GF-D8 (cell line): ENCODE measurements around the gene TMA7.

Experiments used
- DNase-seq: peaks from one replicate; lab custom pipeline; 2025; lab: John Stamatoyannopoulos, UW

TMA7 gene

DNA sequence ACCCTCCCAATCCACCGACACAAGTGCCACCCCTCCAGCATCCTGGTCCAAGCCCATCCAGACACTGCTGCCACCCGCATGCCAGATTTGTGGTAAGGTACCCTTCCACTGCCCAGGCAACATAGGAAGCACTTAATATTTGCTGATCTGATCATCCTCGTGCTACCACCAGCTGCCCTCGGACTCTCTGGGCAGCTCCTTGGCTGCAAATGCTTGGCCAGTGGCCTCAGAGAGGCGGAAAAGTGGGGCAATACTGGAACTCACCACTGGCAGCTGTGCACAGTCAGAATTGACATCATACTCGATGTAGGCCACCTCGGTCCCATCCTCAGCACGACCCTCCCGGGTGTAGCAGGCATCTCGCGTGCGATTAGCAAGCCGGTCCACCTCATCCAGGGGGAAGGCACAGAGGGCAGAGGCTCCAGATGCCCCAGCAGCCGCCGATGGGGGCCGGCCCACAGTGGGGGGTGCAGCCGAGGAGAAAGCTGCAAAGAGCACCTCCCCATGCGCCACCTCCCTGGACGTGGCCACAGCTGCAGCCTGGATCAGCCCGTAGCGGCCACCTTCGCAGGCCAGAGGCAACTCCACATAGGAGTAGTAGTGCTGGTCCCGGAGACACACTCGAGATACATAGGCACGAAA lies 16.7 kb upstream of the TMA7 start:
- no peak for DNase-seq

DNA sequence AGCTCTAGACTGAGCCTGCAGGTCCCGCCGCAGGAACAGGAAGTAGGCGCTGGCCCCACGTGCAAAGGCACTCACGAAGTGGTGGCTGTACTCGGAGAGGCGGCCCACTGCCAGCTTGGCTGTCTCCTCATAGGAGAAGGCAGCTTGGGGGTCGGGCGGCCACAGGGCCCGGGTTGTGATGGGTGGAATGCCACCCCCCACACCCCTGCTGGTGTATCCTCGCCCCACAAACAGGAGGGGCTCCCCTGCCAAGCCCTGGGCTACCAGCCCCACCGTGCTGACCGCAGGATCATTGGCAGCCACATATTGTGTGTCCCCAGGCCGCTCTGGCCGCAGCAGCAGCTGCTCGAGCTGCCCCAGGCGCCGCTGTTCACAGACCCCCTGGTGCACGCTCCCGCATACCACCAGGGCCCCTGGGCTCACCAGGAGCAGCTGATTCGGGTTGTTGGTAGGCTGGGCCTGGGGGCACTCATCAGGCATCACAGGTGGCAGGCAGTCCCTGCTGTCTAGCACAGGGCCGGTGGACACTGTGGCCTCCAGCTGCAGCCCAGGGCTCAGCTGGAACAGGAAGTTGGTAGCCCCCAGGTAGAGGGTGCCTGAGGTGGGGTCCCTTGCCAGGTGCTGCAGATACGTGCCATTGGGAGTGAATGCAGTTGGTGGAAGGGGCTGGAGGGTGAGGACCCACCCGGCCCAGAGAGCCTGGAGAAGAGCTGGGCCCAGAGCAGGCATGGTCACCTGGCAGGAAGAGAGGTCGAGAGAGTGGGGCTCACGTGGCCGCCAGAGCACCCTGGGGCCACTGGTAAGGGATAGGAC lies 16.0 kb upstream of the TMA7 start:
- no peak for DNase-seq

DNA sequence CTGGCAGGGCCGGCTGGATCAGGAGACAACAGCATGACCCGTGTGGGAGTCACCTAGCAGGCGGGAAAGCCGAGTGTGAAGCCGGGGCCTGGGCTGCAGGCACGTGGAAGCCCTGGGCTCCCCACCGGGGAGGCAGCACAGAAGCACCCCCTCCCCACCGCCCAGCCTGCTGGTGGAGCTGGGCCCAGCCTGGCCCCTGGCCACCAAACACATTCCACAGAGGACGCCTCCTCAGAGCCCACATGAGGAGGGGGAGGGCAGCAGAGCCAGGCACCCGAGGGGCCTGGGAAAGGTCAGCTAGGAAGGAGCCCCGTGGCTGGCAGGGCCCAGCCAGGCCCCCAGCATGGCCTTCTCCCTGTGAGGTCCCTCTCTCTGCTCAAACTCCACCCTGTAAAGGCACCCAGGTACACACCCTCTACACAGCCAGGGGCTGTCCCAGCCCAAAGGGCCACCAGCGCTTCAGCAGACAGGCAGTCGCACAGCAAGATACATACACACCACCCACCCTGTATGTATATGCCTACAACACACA lies 14.7 kb upstream of the TMA7 start:
- DNase-seq, result no peak

DNA sequence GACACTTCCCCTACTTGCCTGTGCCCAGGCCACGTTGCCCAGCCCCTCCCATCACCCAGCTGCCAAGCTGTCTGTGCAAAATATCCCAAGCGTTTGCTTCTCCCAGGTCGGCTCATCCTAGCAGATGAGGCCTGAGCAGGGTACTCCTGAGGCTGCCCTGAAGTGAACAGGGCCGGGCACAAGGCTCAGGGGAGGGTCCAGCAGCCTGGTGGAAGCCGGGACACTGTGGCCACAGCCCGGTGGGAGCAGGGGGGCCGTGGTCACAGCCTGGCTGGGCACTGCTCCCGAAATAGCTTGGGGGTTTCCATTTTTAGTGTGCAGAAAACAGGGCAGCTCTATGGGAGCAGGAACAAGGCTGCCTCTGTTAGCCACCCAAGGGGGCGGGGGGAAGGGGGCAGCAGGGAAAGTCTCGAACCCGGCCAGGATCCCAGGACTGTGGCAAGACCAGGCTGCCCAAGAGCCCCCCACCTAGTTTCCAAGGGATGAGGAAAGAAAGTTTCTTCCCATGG lies 13.6 kb upstream of the TMA7 start:
- no peak for DNase-seq

DNA sequence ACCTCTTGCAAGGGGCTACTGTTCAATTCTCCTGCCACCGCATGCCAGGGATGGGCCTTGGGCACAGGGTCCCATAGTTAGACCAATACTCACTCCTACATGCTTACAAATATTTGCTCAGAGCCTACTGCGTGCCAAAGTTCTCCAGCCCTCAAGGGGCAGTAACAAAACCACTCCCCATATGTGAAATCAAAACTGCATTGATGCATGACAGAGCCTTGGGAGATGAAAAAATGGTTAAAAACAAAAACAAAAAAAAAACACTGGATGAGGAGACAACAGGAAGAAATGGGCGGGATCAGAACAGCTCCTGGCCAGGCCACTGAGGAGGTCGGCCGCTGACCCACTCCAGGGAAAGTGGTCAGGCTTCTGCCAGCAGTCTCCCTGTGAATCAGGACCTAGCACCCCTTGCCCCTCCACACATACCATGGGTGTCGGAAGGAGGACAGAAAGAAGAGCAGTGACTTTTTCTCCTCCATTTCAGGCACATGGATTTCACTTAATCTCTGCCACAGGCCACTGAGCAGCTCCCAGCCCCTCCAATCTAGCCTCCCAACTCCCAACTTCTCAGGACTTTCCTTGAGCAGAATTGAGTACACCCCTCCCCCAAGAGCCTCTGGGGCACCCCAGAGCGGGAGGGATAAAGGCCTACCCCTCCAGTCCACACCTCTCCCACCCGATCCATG lies 13.0 kb upstream of the TMA7 start:
- no peak for DNase-seq

DNA sequence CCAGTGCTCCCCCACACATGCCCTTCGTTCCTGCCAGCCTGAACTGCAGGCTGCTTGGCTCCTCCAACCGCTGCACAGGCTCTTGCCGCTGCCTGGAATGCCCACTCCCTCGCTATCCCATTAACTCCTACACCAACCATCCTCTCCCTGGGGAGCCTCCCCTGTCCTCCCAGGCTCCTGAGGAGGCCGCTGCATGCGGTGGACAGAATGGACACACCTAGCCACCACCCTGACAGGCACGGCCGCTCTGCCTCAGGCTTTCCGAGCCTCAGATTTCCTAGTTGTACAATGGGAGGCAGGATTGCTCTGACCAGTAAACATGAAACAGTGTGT lies 12.5 kb upstream of the TMA7 start:
- DNase-seq, result no peak

DNA sequence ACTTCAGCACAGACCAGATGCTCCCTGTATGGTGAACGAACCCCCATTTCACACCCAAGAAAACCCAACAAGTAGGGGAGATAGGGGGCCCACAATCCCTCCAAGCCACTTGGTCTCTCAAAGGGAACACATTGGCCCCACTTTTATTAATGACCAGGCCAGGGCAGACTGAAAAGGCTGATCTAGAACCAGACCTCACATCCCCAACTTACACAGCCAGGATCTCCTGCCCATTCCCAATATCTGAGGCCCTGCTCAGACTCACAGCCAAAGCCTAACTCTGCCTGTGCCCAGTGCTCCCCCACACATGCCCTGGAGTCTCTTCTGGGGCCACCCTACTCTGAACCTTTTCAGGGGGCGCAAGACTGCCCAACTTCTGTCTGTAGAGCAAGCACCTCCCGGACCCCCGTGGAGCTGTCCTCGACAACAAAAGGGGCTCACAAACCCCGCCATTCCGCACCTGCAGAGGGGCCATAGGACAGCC lies 11.9 kb upstream of the TMA7 start:
- DNase-seq, result no peak

DNA sequence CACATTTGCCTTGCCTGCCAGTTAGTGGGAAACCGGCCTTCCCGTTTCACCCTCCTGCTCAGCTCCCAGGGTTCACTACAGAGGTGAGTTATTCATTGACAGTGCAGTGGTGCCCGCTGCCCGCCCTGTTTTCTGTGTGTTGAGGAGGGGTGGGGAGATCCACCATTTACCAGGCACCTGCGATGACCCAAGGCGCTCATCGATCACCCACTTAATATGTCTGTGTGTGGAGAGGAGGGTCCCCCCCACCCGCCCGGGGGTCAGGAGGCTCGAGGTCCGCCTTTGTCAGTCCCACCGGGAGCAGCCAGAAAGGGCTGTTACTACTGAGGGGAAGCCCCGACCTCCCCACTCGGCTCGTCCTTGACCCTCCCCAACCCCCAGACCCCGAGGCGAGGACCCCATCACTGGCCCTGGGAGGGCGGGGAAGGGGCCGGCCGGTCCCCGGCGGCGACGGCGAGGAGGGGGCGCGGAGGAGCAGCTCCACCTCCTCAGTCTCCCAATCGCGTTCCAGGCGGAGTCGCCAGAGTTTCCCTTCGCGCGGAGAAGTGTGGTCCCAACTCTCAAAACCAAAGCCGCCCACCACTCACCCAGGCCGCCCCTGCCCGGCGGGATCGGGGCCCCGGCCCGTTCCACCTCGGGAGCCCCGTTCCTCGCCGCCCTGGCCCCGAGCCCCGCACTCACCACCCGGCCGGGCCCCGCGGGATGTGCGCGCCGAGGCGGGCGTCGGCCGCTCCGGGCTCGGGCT lies 11.3 kb upstream of the TMA7 start:
- no peak for DNase-seq

DNA sequence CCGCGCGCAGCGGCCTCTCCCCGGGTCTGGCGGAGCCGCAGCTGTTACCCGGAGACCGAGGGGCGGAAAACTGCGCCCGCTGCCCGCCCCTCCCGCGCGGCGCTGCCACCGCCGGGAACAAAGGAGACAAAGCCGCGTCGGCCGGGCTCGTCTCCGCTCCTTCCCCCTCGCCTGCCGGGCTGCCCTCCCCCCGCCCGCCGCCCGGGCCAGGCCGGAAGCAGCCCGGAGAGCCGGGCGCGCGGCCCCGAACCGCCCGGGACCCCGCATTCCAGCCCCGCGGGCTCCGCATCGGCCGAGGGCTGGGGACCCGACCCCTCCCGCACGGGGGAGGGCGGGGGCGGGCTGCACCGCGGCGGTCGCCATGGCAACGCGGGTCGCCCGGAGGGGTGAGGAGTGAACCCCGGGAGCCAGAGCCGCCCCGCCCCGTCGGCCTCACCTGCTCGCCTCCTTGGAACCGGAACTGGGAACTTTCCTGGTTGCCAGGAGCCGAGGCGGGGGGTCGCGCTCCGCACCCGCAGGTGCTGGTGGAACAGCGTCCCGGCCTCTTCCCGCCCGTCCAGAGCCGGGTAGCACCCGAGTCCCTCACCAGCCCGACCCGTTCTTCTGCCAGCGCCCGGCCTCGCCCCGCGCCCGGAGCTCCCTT lies 10.6 kb upstream of the TMA7 start:
- no peak for DNase-seq

DNA sequence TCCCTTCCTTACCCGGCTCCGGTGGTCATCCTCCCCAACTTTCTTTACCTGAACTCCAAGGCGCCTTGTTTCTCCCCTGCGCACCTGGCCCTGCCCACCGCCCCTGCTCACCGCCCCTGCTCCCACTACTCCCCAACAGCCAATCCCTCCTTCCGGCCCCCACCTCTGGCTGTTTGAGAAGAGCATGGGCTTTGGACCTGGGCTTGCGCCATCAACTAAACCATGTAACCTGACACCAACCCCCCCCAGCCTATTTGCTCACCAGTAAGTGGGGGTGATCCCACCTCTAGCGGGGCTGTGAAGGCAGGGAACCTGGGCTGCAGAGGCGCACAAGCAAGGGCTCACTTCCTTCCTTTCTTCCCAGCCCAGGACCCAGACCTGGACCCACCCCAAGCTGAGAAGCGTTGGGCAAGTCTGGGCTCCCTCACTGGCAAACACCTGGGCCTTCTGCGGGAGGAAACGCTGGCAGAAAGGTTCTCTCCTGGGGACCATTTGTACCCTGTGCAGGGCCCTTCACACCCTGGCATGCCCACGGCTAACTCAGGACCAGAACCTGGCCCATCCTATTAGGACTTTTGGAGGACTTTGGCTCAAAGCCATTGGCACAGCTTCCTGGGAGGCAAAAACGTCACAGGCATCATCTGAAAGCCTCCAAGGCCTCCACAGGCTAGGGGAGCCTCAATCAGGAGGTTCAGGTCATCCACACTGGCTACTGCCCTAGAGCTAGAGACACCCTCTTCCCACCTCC lies 9.9 kb upstream of the TMA7 start, which contains the start of gene PLXNB1:
Gene PLXNB1, minus strand, starts transcription at position 127 of the 748 bp plus-strand sequence. CDS start 5,475 bp downstream, outside the sequence.
- no peak for DNase-seq

DNA sequence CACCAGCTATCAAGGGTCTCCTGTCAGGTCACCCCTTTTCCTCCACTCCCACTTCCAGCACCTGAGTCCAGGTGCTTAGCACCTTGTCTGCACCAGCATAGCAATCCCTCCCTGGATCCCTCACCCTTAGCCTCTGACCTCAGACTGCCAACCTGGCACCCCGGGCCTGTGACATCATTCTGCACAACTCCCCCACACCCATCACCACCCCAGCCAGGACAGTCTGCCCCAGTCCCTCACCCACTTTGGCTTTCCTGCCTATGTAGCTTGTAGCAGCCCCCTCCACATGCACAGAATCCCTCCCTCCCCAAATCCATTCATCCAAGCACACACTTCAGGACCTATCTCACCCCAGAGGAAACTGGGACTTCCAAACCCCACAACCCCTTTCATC lies 9.4 kb upstream of the TMA7 start:
- no peak for DNase-seq

DNA sequence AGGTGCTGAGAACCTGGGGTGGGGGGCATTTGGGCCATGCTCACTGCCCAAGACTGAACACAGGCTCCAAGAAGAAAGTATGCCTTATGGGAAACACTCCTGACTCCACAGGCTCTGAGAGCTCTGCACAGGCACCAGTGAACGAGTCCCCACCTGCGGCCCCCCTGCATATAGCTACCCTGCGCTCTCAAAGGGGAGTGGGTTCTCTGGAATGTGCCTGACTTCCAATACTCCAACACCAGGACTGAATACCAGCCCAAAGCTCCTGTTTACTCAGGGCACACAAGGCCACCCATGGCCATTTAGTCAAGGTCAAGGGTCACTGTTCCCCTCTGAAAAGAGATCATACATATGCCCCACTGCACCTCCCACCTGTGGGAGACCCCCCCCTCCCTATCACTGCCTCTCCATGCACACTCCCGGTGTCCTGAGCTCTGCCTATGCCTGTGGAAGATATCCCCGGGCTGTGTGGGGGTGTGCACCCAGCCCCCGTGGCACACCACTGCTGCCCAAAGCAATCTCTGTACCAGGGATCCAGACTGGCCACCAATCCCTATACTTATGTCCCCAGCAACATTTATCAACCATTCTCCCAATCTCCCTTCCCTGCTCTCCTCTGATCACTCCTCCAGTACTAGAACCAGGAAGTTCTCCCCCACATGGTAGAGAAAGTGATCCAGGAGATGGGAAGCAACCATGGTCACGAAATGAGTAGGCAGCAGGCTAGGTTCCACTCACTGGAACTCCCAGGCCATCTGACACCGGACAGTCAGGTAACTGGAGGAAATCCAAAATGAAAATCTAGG lies 8.6 kb upstream of the TMA7 start:
- DNase-seq, result no peak

DNA sequence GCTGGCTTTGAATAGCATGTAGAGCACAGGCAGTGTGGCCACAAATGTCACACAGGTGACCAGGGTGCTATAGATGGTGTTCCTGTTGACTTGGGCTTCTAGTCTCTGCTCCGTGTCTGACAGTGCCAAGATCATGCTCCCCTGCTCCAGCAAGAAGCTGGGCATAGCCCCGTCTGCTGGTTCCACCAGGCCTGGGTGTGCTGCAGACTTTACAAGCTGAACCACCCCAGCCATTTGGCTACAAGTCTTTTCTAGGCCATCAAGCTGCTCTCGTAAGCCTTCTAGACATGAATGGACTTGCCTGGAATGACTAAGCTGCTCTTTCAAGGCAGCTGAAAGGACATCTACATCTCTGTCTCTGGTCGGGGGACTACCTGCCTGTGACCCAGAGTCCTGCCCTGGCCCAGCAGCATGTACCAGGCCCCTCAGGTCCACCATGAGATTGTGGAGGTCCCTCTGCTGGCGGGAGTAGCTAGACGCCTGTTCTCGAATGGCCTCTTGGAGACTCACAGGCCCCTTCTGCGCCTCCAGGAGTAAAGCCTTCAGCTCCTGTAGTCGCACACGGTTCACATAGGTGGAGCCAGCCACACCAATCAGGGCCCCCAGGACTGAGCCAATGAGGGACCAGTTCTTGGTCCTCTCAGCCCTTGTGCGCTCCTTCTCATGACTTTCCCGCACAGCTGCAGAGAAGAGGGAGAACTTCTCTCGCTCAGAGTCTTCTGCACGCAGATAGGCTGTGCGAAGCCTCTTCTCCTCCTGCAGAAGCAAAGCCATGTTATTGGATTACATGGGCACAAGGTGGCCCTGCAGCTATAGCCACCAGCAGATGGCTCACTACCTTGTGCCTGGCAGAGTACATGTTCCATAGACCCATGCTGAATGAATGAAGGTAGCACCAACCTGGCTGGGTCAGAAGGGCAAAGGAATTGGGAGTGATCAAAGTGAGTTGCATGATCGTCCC lies 7.4 kb upstream of the TMA7 start:
- DNase-seq, result no peak

DNA sequence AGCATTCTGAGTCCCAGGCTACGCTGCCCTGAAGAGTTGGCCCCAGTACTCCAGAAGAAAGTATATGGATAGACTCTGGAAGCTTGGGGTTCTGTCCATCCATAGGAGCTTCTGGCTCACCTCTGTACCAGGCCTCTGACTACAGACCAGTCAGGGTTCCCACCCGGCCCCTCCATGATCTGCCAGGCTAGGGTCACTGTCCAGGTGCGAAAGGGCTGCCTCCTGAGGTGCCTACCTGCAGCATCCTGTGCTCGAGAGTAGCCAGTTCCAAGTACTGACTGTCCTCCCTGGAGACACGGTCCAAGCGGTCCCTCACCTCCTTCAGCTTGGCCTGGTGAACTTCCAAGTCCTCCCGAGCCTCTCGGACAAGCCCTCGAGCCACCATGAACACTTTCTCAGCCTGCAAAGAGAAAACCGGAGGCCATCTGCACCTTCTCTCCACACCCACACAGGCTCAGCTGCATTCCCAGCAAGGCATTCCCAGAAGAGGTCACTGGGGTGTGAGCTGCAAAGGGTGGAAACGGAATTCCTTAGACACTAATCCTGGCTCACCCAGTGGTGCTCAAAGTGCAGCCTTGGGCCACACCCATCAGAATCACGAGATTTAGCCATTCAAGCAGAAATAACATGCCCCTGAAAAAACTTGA lies 6.5 kb upstream of the TMA7 start:
- no peak for DNase-seq

DNA sequence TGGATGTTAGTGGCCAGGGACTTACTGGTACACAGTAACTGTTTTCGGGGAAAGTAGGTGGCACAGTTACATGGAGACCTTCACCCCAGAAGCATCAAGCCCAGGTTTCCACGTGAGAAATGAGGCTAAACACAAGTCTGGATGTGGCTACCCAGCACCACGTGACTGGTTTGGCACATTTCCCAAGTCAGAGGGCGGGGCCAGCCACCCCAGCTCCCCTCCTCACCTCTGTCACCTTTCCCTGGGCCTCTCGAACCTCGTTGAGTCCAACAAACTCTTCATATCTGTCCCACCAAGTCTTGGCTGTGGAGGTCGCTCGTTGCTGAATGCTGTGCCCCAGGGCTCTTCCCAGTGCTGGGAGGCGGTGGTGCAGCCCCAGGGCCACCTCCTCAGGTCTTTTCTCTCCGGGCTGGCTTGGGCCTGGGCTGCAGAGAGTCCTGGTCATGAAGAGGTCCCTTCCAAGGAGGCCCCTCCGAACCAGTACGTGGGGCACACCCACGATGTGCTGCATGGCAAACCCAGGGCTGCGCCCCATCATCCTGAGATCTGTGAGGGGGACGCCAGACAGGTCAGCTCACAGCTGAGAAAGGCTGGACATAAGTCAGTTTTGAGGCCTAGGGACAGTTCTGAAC lies 5.3 kb upstream of the TMA7 start:
- no peak for DNase-seq

DNA sequence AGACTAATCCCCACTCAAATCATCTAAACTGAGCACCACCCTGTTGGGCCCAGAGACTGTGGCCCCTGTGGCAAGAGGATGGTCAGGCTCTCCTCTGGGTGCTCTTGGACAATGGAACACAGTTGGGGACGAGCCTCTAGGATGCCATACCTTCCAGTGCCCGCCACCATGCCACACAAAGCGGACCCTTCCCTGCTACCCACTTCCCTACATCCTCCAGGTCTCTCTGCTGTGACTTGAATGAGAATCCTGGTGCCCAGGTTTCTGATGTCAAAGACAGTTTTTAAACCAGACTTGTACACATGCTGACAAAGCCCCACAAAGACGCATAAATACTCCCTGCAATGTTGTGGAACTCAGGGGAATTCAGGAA lies 4.8 kb upstream of the TMA7 start:
- no peak for DNase-seq

DNA sequence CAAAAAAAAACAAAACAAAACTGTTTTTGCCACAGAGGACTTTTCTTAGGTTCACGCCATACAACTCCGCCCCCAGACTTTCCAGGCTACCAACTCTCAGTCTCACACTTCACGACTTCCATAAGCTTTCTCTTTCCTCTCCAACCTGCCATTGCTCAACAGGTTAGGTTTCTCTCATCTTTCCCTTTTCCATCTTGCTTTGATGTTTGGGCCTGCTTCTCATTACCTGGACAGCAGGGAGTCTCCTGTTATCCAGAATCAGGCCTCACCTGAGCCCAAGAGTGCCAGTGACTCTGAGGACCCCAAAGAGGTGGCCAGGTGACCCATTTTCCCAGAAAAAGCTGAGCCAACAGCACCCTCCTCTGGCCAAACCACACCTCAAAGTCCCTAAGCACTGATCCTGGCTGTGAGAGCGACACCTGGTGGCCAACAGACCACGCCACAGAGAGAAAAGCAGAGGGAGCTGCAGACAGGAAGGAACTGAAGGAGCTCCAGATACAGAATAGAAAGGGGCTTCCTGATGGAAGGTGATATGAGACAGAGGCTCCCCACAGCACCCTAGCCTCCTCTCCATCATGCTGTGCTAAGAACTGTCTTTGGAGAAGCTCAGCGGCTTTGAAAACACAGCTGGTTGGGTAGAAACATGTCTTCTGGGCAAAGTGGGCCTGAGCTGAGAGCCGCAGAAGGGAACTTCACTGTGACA lies 4.1 kb upstream of the TMA7 start:
- DNase-seq, result peak; percentile 43
